HG02623 (cell line): Measurements from ENCODE around the gene STK32C.

Experiments
- ATAC-seq: cut with Tn5 transposase; IDR thresholded peaks from one replicate; pipeline ENCODE4 v1.9.1; 2021; ENCODE audit warnings: moderate library complexity; ENCODE audit not compliant: unreplicated experiment

STK32C gene

GRCh38 chr10:132289439-132289838 is 18.3 kb downstream of the STK32C start:
- no peak for ATAC-seq

- ATAC-seq: no peak
Measured at GRCh38 chr10:132283604-132284382, 24.0 kb downstream of the STK32C start.

GRCh38 chr10:132282667-132283603 is 24.8 kb downstream of the STK32C start:
- ATAC-seq: no peak

- ATAC-seq: no peak
Measured at GRCh38 chr10:132281915-132282666, 25.7 kb downstream of the STK32C start.

- no peak for ATAC-seq
Measured at GRCh38 chr10:132280646-132281074, 27.1 kb downstream of the STK32C start.

- ATAC-seq: no peak
Measured at GRCh38 chr10:132279873-132280645, 27.7 kb downstream of the STK32C start.

- no peak for ATAC-seq
Measured at GRCh38 chr10:132277311-132277741, 30.4 kb downstream of the STK32C start.

- no peak for ATAC-seq
Measured at GRCh38 chr10:132276706-132277105, 31.0 kb downstream of the STK32C start.

GRCh38 chr10:132276179-132276675 is 31.5 kb downstream of the STK32C start:
- no peak for ATAC-seq

GRCh38 chr10:132275426-132276178 is 32.1 kb downstream of the STK32C start:
- ATAC-seq: no peak

- ATAC-seq: no peak
Measured at GRCh38 chr10:132274986-132275385, 32.8 kb downstream of the STK32C start.

- ATAC-seq: no peak
Measured at GRCh38 chr10:132274581-132274980, 33.2 kb downstream of the STK32C start.

- no peak for ATAC-seq
Measured at GRCh38 chr10:132273966-132274365, 33.8 kb downstream of the STK32C start.

GRCh38 chr10:132273304-132273944 is 34.3 kb downstream of the STK32C start:
- ATAC-seq: no peak

- ATAC-seq: no peak
Measured at GRCh38 chr10:132272231-132272971, 35.3 kb downstream of the STK32C start.

- no peak for ATAC-seq
Measured at GRCh38 chr10:132271458-132272230, 36.1 kb downstream of the STK32C start.

- ATAC-seq: no peak
Measured at GRCh38 chr10:132270721-132271457, 36.9 kb downstream of the STK32C start.
